Liver (tissue), 9 donors: ENCODE measurements around the gene CUEDC1. TPM values are rescaled to one million over a fixed set of nuclear protein-coding genes. Genes with fewer than 3 reads are reported as not detected.

Experiments
- DNase-seq: peaks from one replicate; pipeline ENCODE4 v3.0.0-alpha.2; 2017; ENCODE audit warnings: low spot score
- H3K27ac ChIP-seq, 2 donors: one replicate each; pipeline ENCODE4 v1.7.0; 2013; ENCODE audit warnings: inconsistent platforms in 2 of 2, low read length in 2 of 2, control low read depth in 1 of 2, low read depth in 1 of 2, mild to moderate bottlenecking in 1 of 2
- H3K27me3 ChIP-seq, 4 donors: one replicate each; pipeline versions ENCODE4 v1.6.1 to v1.7.0; 2013; ENCODE audit warnings: low read length in 3 of 4, inconsistent platforms in 1 of 4, mild to moderate bottlenecking in 1 of 4, moderate library complexity in 1 of 4; ENCODE audit not compliant: control insufficient read depth in 4 of 4, insufficient read depth in 4 of 4
- H3K36me3 ChIP-seq, 4 donors: one replicate each; pipeline versions ENCODE4 v1.6.1 to v1.7.0; 2013; ENCODE audit warnings: low read length in 3 of 4, mild to moderate bottlenecking in 3 of 4, low read depth in 1 of 4, moderate library complexity in 1 of 4; ENCODE audit not compliant: control insufficient read depth in 4 of 4, insufficient read depth in 3 of 4
- H3K4me1 ChIP-seq, 4 donors: one replicate each; pipeline versions ENCODE4 v1.6.1 to v1.7.0; 2013; ENCODE audit warnings: low read length in 3 of 4, mild to moderate bottlenecking in 3 of 4, moderate library complexity in 1 of 4; ENCODE audit not compliant: control insufficient read depth in 4 of 4, insufficient read depth in 4 of 4
- H3K4me3 ChIP-seq, 3 donors: one replicate each; pipeline versions ENCODE4 v1.6.1 to v1.7.0; 2013; ENCODE audit warnings: low read length in 3 of 3, control low read depth in 1 of 3, low read depth in 1 of 3, mild to moderate bottlenecking in 1 of 3
- H3K9ac ChIP-seq, 2 donors: one replicate each; pipeline ENCODE4 v1.7.0; 2013; ENCODE audit warnings: low read length in 2 of 2, mild to moderate bottlenecking in 2 of 2, moderate library complexity in 2 of 2, control low read depth in 1 of 2, low read depth in 1 of 2
- H3K9me3 ChIP-seq, 4 donors: one replicate each; pipeline versions ENCODE4 v1.6.1 to v1.7.0; 2013; ENCODE audit warnings: low read length in 3 of 4; ENCODE audit not compliant: control insufficient read depth in 4 of 4
- EGR1 ChIP-seq, 2 donors: IDR thresholded peaks; 2 replicates each; pipeline ENCODE4 v1.6.1; 2016 to 2018; ENCODE audit warnings: antibody characterized with exemption in 2 of 2, low read depth in 2 of 2
- FOXA1 ChIP-seq: IDR thresholded peaks from 2 replicates; pipeline ENCODE4 v1.6.1; 2016; ENCODE audit warnings: antibody characterized with exemption
- FOXA2 ChIP-seq: IDR thresholded peaks from 2 replicates; pipeline ENCODE4 v1.6.1; 2016; ENCODE audit warnings: antibody characterized with exemption
- GABPA ChIP-seq, 2 donors: IDR thresholded peaks in 1 of 2; conservative IDR thresholded peaks in 1 of 2; 2 replicates each; pipeline ENCODE4 v1.6.1; 2016; ENCODE audit warnings: antibody characterized with exemption in 2 of 2, mild to moderate bottlenecking in 1 of 2, moderate library complexity in 1 of 2
- HNF4A ChIP-seq, 2 donors: conservative IDR thresholded peaks; 2 replicates each; pipeline ENCODE4 v1.6.1; 2016; ENCODE audit warnings: antibody characterized with exemption in 2 of 2, mild to moderate bottlenecking in 2 of 2
- HNF4G ChIP-seq: IDR thresholded peaks from 2 replicates; pipeline ENCODE4 v1.6.1; 2016; ENCODE audit warnings: antibody characterized with exemption
- JUND ChIP-seq, 2 donors: IDR thresholded peaks; 2 replicates each; pipeline ENCODE4 v1.6.1; 2016; ENCODE audit warnings: antibody characterized with exemption in 2 of 2
- RAD21 ChIP-seq, 2 donors: IDR thresholded peaks; 2 replicates each; pipeline ENCODE4 v1.6.1; 2016; ENCODE audit warnings: antibody characterized with exemption in 2 of 2, mild to moderate bottlenecking in 2 of 2
- RXRA ChIP-seq, 2 donors: IDR thresholded peaks; 2 replicates each; pipeline ENCODE4 v1.6.1; 2017 to 2018; ENCODE audit warnings: antibody characterized with exemption in 2 of 2, mild to moderate bottlenecking in 1 of 2
- SP1 ChIP-seq: IDR thresholded peaks from 2 replicates; pipeline ENCODE4 v1.6.1; 2018; ENCODE audit warnings: antibody characterized with exemption, mild to moderate bottlenecking
- TAF1 ChIP-seq: conservative IDR thresholded peaks from 2 replicates; pipeline ENCODE4 v1.6.1; 2016; ENCODE audit warnings: antibody characterized with exemption, mild to moderate bottlenecking
- YY1 ChIP-seq: IDR thresholded peaks from 2 replicates; pipeline ENCODE4 v1.6.1; 2016; ENCODE audit warnings: antibody characterized with exemption, mild to moderate bottlenecking
- WGBS: extraction: QIAGEN DNeasy Blood & Tissue Kit; methylation state at CpG from one replicate; pipeline ENCODE4 v1.1.7; 2013; 5-methylcytosine and 5-hydroxymethylcytosine counted together
- polyA plus RNA-seq, 2 donors: library from polyadenylated mRNA; stranded (reverse) in 1 of 2; unstranded in 1 of 2; fragments of 200-250 nt in 1 of 2; fragments of >200 nt in 1 of 2; fragmentation: Nextera tagmentation in 1 of 2; extraction: Ambion mirVana in 1 of 2; gene quantifications; one replicate each; pipeline versions ENCODE4 v1.2.1 to v1.2.3, GENCODE V29; 2013 to 2015
- total RNA-seq, 2 donors: library from RNA; depleted of rRNA; stranded (reverse); fragments of >200 nt; gene quantifications; one replicate each; pipeline ENCODE4 v1.2.3, GENCODE V29; 2014
- TF ChIP-seq, protein P1 (sequence below): fragments of 150-350 bp; IDR thresholded peaks from 2 replicates; pipeline ENCODE4 v1.5.1; 2017; ENCODE audit warnings: improper control_type of control experiment, low read depth, low read length; ENCODE audit not compliant: missing input control
- TF ChIP-seq, protein P2 (sequence below): IDR thresholded peaks from 2 replicates; pipeline ENCODE4 v1.6.1; 2016; ENCODE audit warnings: antibody characterized with exemption
- TF ChIP-seq, protein P3 (sequence below): IDR thresholded peaks from 2 replicates; pipeline ENCODE4 v1.6.1; 2016; ENCODE audit warnings: antibody characterized with exemption
- TF ChIP-seq, protein P4 (sequence below): IDR thresholded peaks from 2 replicates; pipeline ENCODE4 v1.6.1; 2016; ENCODE audit warnings: antibody characterized with exemption, mild to moderate bottlenecking
- TF ChIP-seq, protein P5 (sequence below): IDR thresholded peaks from 2 replicates; pipeline ENCODE4 v1.6.1; 2016; ENCODE audit warnings: antibody characterized with exemption
- donor health status: healthy.
- donor health status: healthy.
- donor health status: healthy.
- donor health status: healthy.
- donor health status: healthy.

Gene CUEDC1
- total and polyA plus RNA-seq, 4 donors = 2.6 to 4.9 (median 3.4) TPM

DNA sequence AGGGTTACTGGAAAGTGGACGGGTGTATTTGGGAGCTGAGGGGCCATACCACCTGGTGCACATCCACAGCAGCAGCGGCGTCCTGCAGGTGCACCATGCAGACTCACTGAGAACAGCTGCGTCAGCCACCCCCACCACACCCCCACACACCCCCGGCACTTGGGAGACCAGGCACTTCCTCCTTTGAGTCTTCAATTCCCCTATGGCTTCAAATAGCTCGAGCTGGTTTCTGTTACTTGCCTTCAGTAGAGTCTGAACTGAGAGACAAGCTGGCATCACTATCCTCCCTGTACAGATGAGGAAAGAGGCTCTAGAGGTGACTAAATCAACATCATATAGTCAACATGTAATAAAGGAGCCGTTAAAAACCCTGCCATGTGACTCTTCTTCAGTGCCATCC, 15.4 kb downstream of the CUEDC1 start (continued):
- TF ChIP-seq, protein P1, sequence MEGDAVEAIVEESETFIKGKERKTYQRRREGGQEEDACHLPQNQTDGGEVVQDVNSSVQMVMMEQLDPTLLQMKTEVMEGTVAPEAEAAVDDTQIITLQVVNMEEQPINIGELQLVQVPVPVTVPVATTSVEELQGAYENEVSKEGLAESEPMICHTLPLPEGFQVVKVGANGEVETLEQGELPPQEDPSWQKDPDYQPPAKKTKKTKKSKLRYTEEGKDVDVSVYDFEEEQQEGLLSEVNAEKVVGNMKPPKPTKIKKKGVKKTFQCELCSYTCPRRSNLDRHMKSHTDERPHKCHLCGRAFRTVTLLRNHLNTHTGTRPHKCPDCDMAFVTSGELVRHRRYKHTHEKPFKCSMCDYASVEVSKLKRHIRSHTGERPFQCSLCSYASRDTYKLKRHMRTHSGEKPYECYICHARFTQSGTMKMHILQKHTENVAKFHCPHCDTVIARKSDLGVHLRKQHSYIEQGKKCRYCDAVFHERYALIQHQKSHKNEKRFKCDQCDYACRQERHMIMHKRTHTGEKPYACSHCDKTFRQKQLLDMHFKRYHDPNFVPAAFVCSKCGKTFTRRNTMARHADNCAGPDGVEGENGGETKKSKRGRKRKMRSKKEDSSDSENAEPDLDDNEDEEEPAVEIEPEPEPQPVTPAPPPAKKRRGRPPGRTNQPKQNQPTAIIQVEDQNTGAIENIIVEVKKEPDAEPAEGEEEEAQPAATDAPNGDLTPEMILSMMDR = no peak

DNA sequence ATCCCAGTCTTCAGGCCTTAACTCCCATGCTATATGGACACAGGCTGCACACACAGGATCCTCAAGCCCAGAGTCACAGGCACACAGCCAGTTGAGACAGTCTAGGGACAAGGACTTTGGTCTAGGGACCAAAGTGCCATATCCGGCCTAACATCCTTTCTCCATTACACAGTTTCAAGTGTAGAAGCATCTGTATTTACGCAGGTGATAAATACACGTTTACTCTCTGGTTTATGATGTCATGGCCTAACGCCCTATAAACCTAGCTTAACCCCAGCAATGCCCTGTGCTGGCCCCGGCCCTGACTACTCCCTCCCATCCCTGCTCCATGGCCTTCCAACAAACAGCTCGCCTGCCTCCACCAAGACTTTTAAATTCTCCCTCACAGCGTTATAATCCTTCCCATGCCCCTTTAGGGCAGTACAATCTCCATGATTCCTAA, 17.1 kb downstream of the CUEDC1 start:
- no peak for TF ChIP-seq RAD21 (IDR thresholded peaks at IDR 0.05)
- TF ChIP-seq SP1 = peak; percentile 36
- TF ChIP-seq EGR1 (IDR thresholded peaks at IDR 0.05; ENCODE audit: low read depth in 2 of 2) = no peak
- TF ChIP-seq, protein P2, sequence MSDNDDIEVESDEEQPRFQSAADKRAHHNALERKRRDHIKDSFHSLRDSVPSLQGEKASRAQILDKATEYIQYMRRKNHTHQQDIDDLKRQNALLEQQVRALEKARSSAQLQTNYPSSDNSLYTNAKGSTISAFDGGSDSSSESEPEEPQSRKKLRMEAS = no peak
- TF ChIP-seq HNF4A (conservative IDR thresholded peaks at IDR 0.05) = peak; percentile 86 to 97
- peak in 1 of 2 donors; percentile 63 for TF ChIP-seq RXRA (IDR thresholded peaks at IDR 0.05)
- TF ChIP-seq HNF4G = peak; percentile 76
- no peak for TF ChIP-seq JUND (IDR thresholded peaks at IDR 0.05)
- TF ChIP-seq GABPA (IDR thresholded peaks at IDR 0.05 in 1 of 2, conservative IDR thresholded peaks at IDR 0.05 in 1 of 2) = peak in 1 of 2 donors; percentile 28
- TF ChIP-seq, protein P1 = no peak
- no peak for DNase-seq
- no peak overlapping the region for H3K4me3 ChIP-seq
- H3K4me1 ChIP-seq = peaks cover 0 to 6% (median 3%) of the 10 kb centered on the region in 4 donors
- H3K36me3 ChIP-seq = no peaks in the 10 kb centered on the region
- H3K9me3 ChIP-seq = no peaks in the 10 kb centered on the region
- no peaks in the 10 kb centered on the region for H3K27me3 ChIP-seq
- H3K27ac ChIP-seq = no peak overlapping the region
- WGBS = 50% methylated on average over 7 of the region's 7 CpGs
- no peak overlapping the region for H3K9ac ChIP-seq

DNA sequence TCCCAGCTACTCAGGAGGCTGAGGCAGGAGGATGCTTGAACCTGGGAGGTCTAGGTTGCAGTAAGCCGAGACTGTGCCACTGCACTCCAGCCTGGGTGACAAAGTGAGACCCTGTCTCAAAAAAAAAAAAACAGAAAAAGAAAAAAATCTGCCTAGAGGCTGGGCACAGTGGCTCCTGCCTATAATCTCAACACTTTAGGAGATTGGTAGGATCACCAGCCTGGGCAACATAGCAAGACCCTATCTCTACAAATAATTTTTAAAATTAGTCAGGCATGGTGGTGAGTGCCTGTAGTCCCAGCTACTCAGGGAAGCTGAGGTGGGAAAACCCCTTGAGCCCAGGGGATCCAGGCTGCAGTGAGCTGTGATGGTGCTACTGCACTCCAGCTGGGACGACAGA, 17.7 kb downstream of the CUEDC1 start:
- TF ChIP-seq EGR1 (IDR thresholded peaks at IDR 0.05; ENCODE audit: low read depth in 2 of 2) (no peak), RXRA (IDR thresholded peaks at IDR 0.05) (no peak), FOXA2 (no peak), FOXA1 (no peak), GABPA (IDR thresholded peaks at IDR 0.05 in 1 of 2, conservative IDR thresholded peaks at IDR 0.05 in 1 of 2) (no peak), JUND (IDR thresholded peaks at IDR 0.05) (no peak), HNF4A (conservative IDR thresholded peaks at IDR 0.05) (no peak), YY1 (no peak), SP1 (no peak), HNF4G (no peak), RAD21 (IDR thresholded peaks at IDR 0.05) (no peak), TAF1 (no peak)
- TF ChIP-seq, protein P3, sequence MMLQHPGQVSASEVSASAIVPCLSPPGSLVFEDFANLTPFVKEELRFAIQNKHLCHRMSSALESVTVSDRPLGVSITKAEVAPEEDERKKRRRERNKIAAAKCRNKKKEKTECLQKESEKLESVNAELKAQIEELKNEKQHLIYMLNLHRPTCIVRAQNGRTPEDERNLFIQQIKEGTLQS = no peak
- TF ChIP-seq, protein P1 = no peak
- TF ChIP-seq, protein P4, sequence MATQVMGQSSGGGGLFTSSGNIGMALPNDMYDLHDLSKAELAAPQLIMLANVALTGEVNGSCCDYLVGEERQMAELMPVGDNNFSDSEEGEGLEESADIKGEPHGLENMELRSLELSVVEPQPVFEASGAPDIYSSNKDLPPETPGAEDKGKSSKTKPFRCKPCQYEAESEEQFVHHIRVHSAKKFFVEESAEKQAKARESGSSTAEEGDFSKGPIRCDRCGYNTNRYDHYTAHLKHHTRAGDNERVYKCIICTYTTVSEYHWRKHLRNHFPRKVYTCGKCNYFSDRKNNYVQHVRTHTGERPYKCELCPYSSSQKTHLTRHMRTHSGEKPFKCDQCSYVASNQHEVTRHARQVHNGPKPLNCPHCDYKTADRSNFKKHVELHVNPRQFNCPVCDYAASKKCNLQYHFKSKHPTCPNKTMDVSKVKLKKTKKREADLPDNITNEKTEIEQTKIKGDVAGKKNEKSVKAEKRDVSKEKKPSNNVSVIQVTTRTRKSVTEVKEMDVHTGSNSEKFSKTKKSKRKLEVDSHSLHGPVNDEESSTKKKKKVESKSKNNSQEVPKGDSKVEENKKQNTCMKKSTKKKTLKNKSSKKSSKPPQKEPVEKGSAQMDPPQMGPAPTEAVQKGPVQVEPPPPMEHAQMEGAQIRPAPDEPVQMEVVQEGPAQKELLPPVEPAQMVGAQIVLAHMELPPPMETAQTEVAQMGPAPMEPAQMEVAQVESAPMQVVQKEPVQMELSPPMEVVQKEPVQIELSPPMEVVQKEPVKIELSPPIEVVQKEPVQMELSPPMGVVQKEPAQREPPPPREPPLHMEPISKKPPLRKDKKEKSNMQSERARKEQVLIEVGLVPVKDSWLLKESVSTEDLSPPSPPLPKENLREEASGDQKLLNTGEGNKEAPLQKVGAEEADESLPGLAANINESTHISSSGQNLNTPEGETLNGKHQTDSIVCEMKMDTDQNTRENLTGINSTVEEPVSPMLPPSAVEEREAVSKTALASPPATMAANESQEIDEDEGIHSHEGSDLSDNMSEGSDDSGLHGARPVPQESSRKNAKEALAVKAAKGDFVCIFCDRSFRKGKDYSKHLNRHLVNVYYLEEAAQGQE = no peak
- TF ChIP-seq, protein P5, sequence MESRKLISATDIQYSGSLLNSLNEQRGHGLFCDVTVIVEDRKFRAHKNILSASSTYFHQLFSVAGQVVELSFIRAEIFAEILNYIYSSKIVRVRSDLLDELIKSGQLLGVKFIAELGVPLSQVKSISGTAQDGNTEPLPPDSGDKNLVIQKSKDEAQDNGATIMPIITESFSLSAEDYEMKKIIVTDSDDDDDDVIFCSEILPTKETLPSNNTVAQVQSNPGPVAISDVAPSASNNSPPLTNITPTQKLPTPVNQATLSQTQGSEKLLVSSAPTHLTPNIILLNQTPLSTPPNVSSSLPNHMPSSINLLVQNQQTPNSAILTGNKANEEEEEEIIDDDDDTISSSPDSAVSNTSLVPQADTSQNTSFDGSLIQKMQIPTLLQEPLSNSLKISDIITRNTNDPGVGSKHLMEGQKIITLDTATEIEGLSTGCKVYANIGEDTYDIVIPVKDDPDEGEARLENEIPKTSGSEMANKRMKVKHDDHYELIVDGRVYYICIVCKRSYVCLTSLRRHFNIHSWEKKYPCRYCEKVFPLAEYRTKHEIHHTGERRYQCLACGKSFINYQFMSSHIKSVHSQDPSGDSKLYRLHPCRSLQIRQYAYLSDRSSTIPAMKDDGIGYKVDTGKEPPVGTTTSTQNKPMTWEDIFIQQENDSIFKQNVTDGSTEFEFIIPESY = no peak
- DNase-seq = no peak
- WGBS = 95% methylated on average over 2 of the region's 2 CpGs
- Histone ChIP-seq H3K4me3 (no peak overlapping the region), H3K9me3 (no peaks in the 10 kb centered on the region), H3K9ac (no peak overlapping the region), H3K36me3 (no peaks in the 10 kb centered on the region), H3K4me1 (peaks cover 0 to 6% (median 3%) of the 10 kb centered on the region in 4 donors), H3K27ac (no peak overlapping the region), H3K27me3 (no peaks in the 10 kb centered on the region)
